ENCODE measurements around the gene LUZP2.

LUZP2 gene

DNA sequence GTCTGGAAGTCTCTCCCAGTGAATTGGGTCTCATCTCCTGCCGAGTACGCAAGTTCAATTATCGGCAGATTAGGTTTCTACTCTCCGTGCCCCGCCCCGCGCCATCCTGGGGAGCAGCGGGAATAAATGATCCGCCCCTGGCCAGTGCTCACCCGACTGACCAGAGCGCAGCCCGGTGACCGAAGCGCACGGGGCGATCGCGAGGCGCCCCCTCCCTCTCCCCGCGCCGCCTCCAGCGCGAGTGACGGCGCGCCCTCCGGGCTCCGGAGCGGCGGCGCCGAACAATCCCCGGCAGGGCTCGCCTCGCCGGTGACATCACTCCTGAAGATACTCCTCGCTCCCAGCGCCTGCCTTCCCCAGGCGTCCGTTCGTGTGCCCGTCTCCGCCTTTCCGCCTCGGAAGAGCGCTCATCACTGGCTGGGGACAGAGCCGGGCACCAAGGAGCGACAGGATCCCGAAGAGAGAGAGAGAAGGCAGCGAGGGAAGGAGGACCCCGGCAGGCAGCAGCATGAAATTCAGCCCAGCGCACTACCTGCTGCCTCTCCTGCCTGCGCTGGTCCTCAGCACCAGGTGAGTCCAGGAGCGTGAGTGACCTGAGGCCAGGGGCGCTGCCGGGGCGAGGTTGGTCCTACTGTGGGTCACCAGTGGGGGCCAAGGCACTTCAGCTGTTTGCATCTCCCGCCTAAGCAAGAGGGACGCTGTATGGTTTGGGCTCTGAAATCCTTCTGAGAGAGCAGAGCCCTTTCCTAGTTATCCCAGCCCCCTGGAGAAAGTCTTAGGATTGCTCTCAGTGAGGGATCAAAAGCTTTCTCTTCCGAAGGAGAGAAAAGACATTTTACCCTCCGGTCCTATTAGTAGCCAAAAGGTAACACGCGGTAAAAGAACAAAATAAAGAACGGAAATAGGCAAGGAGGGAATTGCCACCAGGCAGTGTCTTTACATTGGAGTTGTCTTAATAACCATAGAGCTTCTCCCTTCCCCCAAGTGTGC lies at the start of gene LUZP2:
Gene LUZP2 (plus strand): TSS at position 318 of the 990 bp plus-strand sequence.
- DNase-seq (ENCODE audit: low spot score): peak; percentile 15

DNA sequence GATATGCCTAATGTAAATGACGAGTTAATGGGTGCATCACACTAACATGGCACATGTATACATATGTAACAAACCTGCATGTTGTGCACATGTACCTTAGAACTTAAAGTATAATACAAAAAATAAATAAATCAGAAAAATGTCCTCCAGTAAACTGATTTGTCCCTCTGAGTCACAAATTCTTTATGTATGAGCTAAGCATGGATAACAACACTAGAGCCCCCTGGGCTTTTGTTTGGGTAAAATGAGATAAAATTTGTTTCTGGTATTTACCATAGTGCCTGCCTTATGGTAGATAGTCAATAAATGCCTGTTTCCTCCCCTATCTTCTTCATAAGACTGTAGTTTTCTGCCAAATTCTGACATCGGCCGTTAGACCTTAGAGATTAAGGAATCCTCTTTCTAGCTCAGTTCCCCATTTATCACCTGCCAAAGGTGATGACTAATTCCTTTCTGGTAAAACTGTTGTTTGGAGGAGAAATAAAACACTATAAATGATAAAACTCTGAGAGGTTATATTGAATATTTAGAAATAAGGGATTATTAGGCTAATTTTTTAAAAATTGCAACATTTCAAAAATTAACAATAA lies 43.6 kb upstream of the LUZP2 start:
- DNase-seq (ENCODE audit: low spot score): no peak

DNA sequence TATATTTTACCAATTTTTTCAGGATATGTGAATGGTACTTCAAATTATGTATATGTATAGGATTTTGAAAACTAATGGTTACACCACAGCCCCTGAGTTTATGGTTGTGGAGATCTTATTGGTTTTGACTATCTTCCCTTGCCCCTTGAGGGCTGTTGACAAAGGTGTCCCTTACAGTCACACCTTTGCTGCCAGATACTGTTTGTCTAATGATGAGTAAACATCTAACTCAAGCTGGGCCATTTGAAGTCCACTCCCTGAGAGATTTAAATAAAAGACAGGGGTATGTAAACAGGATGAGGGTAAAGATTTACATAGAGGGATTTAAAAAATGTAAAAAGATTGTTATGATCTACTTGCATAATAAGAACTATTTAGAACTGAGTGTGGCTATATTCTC lies 38.9 kb upstream of the LUZP2 start:
- DNase-seq (ENCODE audit: low spot score): no peak

DNA sequence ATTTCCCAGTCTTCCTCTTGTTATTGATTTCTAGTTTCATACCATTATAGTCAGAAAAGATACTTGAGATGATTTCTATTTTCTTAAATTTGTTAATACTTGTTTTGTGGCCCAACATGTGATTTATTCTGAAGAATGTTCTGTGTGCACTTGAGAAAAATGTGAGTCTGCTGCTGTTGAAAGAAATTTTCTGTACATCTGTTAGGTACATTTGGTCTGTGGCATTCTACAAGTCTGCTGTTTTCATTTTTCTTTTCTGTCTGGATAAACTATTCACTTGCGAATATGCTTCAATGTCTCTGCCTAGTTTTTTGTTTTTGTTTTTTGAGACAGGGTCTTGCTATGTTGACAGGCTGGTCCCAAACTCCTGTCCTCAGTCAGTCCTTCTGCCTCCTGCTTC lies 26.4 kb upstream of the LUZP2 start:
- DNase-seq (ENCODE audit: low spot score): no peak

DNA sequence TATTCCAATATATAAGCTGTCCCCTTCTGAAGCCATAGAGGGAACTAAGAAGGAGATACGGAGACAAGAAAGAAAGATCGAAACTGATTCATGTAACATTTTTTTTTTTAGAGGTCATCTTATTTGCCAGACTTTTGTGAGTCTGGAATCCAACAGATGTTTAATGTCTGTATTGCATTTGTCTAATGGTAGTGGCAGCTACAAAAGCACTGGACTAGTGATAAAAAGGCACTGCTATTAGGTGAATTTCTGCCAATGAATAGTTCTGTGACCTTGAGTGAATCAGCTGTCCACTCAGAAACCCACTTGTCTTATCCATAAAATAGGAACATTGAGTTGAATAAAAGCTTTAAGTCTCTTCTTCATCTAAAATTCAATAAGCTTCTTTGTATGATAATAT lies 25.8 kb upstream of the LUZP2 start:
- no peak for DNase-seq (ENCODE audit: low spot score)

DNA sequence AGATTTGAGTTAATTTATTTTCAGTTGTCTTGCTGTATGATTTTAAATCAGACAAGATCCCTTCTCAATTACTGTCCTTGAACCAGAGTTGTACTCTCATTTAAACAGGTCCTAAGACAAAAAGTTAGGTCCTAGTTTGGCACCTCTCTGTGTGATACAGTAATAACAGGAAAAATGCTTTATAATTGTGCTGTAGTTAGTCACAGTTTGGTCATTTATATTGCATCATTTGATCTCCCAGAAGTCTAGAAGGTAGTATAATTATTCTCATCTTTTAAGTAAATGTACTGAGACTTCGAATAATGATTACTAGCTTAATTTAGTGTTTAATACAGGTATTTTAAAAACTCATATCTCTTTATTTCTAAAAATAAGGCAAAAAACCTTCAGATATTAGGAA lies 18.1 kb upstream of the LUZP2 start:
- no peak for DNase-seq (ENCODE audit: low spot score)

DNA sequence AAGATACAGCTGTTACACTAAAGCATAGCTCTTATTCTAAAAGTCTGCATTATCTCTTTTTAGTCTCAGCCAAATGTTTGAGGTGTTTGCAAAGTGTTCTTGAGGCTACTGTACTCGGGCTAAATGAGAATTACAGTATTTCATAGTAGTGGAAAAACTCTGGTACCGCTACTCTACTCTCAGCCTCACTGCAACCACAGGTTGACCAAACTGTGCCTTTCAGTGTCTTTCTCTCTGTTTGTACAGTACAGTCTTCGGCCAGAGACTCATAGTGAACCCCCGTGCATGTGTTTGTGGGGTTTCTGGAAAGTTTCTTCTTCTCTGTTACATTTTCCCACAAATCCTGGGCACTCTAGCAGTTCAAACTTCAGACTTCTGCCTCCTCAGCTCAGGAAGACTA lies 7.4 kb upstream of the LUZP2 start:
- no peak for DNase-seq (ENCODE audit: low spot score)

DNA sequence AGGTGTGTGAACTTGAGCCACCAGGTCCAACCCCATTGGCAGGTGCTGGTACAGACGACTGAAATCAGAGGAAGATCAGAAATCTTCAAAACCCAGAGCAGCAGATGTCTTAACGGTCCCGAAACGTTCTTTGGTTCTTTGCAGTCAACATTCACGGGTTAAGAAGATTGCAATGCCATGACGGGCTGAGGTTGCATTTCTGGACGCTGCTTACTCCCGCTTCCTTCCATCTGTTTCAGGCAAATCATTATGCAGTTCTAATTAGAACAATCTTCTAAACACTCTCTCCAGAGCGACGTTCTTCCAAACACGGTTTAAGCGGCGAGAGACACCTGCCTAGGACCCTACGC lies 492 bp upstream of the LUZP2 start:
- DNase-seq (ENCODE audit: low spot score): no peak

DNA sequence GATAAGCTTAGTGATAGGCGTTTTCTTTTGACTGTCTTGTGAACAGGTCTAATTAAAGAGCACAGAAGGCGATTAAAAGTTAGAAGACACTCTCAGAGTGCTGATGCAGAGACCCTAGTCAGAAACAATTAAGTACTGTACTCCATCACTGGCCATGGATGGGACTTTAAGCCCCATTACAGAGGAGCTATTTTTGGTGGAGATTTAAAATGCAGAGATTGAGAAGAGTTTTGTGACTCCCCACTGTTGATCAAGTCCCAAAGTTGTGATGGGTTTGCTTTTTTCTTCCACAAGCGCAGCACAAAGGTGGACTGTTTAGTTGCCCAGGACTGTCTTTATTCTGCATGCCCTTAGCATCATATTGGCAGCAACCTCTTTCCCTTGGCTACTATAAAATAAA lies 978 bp downstream of the LUZP2 start:
- peak; percentile 58 for DNase-seq (ENCODE audit: low spot score)

DNA sequence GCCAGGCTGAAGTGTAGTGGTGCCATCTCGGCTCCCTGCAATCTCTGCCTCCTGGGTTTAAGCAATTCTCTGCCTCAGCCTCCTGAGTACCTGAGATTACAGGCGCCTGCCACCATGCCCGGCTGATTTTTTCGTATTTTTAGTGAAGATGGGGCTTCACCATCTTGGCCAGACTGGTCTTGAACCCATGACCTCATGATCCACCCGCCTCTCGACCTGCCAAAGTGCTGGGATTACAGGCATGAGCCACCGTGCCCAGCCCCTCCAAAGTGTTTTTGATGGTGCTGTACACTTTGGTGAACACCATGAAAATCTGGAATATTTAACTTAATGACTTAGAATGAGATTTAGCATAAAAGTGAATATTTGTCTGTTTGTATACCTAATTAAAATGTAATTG lies 5.6 kb downstream of the LUZP2 start:
- DNase-seq (ENCODE audit: low spot score): no peak

DNA sequence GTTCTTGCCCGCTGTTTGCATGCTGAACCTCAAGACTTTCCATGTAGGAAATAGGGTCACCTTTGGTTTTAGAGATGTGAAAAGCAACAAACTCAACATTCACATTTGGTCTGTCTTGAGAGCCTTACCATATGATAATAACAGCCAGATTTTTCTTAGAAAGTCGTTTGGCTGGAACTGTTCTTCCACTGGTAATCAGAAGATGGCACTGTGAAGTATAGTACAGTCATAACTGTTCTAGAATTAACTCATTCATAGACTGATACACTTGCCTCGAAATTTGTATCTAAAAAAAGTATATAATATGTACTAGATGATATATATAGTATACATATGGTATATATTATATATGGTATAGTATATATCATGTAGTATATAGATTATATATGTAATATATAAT lies 12.3 kb downstream of the LUZP2 start:
- no peak for DNase-seq (ENCODE audit: low spot score)

DNA sequence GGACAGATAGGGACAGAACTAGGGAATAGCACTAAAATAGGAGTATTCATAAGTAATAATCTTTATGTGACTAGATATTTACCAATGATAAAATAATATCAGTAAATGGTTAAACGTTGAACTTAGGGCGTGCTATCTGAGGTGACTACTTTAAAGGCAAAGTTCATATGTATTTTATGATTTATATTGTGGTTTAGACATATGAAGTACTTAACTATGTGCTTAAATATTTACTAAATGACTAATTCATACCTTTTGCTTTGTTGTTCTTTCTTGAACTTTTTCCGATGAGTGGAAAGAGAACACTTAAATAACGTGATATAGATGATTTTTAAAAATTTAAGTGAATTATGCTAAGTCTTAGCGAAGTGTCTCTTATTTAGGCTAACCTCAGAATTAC lies 14.7 kb downstream of the LUZP2 start:
- no peak for DNase-seq (ENCODE audit: low spot score)

DNA sequence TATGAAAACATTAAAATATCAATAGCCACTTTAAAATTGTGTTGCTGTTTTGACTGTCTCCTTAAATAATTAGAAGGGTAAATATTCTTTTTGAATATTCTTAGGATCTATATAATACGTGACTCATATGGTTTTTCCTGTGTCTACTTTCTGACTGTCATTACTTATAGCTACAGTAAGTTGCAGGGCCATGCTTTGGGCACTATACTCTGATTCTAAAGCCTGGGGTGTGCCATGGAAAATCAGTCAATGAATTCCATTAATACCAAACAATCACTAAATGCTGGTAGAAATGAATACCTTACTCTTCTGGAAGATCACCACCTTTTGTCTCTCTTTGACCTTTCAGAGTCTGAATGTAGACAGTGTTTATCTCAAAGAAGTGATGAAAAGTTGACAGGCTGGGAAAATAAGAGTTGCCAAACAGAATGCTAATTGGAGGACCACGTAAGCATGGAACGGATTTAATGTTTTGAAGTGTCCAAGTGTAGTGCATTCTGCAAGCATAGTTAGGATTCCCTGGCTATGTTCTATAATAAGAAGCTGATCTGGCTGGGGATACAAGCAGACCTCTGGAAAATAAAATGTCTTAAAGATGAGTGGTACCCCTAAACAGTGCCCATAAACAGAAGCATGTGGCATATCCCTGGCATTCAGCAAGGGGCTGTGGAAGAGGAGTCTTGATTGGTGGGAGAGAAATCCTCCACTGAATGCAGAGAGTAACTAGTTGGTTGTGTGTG lies 16.8 kb downstream of the LUZP2 start:
- DNase-seq (ENCODE audit: low spot score): no peak

DNA sequence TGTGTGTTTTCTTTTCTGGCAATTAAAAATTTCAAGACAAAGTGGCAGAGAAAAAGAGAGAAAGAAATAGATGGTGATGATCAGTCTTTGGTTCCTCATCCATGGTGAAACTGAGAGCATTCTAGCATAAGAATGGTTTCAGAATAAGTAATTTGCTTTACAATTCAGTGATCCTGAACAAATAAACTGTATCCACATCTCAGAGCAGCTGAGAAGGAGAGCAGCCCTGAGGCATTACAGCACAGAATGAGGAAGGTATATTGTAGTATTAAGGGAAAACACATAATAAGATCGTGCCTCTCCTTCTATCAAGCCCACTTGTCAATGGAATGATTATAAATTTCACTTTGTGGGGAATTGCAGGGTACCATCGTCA lies 17.4 kb downstream of the LUZP2 start:
- DNase-seq (ENCODE audit: low spot score): no peak

DNA sequence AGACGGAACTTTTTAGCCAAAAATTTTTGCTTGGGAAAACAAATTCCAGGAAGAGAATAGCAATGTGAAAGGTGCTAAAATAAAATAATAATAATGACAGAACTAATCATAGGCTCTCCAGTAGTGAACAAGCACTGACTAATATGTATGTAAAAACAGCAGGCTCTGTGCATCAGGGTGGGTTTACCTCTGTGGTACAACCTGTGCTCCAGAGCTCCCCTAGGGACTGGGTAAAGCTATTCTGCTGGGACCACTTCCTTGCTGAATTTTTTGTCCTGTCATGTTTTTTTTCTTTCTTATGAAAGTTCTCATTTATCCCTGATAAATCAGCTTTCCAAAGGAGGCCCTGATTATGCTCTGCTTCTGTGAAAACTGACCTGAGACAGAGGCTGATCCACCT lies 18.8 kb downstream of the LUZP2 start:
- no peak for DNase-seq (ENCODE audit: low spot score)

DNA sequence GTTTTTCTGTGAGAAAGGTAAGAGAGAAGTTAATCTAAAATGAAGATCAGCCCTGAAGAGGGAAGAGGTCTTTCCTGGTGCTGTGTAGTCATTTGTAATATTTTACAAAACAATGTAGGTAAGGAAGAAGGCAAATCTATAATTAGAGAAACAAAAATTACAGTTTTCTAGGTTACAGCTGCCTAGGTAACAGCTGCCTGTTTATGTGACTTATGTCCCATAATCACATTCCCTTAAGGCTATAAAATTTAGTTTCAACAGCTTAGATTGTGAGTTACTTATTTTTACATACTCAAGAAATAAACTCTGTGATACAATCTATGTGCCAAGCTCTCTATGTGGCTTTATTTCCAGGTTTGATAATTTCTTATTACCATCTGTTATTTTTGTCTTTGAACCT lies 19.8 kb downstream of the LUZP2 start:
- no peak for DNase-seq (ENCODE audit: low spot score)

DNA sequence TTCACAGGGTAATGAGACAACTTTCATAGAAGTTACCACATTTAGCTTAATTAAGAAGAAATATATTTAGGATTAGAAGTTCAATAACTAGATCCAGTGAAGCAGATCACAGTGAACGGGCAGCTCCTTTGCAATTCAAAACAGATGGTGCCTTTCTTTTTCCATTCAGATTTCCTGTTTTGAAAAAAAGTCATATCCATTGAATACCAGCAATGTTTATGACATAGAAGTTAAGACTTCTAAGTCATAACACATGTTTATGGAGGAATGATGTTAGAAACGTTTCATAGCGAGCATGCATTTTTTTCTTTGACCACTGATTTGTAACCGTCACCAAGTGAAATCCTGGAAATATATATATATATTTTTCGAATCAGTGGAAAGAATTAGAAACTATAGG lies 24.7 kb downstream of the LUZP2 start:
- DNase-seq (ENCODE audit: low spot score): no peak

DNA sequence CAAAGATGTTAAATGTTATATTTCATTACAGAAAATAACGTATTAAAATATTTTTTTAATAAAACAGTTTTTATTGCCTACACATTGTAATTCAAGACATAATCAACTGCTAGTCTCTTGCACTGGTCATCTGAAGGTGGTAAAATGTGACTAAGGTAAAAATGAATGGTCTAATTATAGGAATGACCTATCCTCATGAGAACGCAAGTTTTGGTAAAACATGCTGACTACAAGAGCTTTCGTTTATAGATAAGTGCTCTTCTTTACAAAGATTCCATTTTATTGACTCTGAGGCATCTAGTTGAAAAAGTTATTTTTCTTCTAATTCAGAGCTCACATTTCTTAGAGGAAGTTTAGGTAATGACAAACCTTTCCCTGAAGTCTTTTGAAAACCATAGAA lies 27.3 kb downstream of the LUZP2 start:
- DNase-seq (ENCODE audit: low spot score): no peak

DNA sequence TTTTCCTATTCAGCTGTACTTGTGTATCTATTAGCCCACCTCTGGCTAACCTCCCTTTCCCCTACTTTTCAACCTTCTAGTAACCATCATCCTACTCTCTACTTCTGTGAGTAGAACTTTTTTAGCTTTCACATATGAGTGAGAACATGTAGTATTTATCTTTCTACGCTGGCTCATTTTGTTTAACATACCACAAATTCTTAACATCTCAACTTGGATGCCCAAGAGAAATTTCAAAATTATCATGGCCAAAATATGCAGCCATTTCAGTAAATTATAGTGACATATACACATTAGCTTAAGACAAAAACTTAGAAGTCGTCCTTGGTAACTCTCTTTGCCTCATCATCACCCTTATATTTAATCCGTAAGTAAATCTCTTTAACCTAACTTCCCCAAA lies 34.7 kb downstream of the LUZP2 start:
- DNase-seq (ENCODE audit: low spot score): no peak

DNA sequence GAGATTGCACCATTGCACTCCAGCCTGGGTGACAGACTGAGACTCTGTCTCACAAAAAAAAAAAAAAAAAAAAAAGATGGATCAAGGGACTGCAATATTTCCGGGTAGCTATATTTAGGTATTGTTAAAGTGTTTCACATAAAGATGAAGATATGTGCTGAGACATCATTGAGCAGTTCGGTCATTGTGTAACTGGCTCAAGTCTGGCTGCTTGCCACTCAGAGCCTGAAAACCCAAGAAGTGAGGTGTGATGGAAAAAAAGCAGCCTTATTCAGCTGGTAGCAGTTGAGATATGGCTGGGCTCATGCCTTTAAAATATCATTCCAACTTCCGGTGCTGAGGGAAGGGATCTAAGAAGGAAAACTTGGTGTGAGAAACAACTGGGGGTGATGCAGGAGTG lies 46.9 kb downstream of the LUZP2 start:
- no peak for DNase-seq (ENCODE audit: low spot score)

DNA sequence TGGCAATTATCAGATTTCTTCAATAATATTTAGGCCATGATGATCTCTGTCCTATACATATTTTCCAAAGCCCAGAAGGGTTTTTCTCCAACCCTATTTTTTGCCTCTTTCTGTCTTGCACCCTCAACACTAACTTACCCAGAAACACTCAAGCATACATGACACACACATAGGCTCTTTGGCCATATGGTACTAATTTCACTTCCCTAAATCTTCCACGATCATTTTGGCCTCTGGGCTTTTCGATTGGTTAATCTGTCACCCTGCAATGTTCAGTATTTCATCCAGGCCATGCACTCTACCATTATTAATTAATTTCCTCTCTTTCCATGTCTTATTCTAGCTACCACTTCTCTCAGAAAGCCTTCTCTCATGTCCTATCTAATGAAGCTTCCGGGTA lies 59.8 kb downstream of the LUZP2 start:
- no peak for DNase-seq (ENCODE audit: low spot score)

DNA sequence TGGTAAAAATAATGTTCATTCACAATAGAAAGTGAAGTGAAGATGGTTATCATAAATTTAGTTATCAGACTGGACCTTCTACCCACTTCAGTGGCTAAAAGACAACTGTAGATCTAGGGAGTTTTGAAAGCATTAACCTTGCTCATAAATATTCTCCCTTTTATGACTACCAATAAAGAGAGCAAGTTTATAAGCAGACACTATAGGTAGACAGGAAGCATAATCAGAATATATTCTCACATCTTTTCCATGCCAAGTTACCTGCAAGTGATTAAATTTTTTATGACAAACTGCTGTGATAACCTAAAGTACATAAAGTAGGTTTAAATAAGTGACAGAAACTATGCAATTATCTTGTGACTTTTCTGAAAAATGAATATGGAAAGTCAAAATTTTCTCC lies 62.5 kb downstream of the LUZP2 start:
- no peak for DNase-seq (ENCODE audit: low spot score)

DNA sequence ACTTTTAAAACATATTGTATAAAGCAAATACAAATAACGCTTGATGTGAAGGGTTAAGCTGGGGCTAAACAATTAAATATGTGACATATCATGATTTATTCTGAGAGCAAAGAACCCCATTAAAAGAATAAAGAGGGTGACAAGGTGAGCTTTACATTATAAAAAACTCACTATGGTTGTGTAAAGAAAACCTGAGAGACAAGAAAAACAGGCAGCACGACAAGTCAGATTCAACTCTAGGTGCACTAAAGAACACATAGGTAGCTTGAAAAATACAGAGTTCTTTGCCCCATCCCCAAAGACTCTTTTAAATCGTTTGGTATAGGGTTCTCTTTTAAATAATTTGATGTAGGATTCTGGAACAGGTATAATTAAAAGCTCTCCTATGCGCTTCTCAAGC lies 63.5 kb downstream of the LUZP2 start:
- no peak for DNase-seq (ENCODE audit: low spot score)
